Osteoblast (primary cell): ENCODE measurements around the gene SSBP1. TPM values are rescaled to one million over a fixed set of nuclear protein-coding genes. Genes with fewer than 3 reads are reported as not detected.
"Not testable (repeated sequence)": the region's sequence is repeated elsewhere in the genome, so short reads cannot be mapped to it uniquely, and the experiment has no call there.

Experiments used
- DNase-seq: peaks from one replicate; pipeline ENCODE4 v3.0.0; 2011; ENCODE audit warnings: low spot score, mixed read lengths; ENCODE audit not compliant: insufficient read length; ENCODE audit errors: missing footprints
- H2AFZ ChIP-seq: 2 replicates; pipeline ENCODE4 v1.6.0; 2011; ENCODE audit warnings: mild to moderate bottlenecking, low read length
- H3K27ac ChIP-seq: 2 replicates; pipeline ENCODE4 v1.5.1; 2011; ENCODE audit warnings: mild to moderate bottlenecking, low read depth, low read length, moderate library complexity
- H3K27me3 ChIP-seq: 2 replicates; pipeline ENCODE4 v1.6.0; 2012; ENCODE audit warnings: mild to moderate bottlenecking, control low read depth, inconsistent platforms, low read length, moderate library complexity; ENCODE audit not compliant: insufficient read depth
- H3K36me3 ChIP-seq: 2 replicates; pipeline ENCODE4 v1.5.1; 2011; ENCODE audit warnings: mild to moderate bottlenecking, low read length, control low read depth, moderate library complexity; ENCODE audit not compliant: insufficient read depth
- H3K4me1 ChIP-seq: 2 replicates; pipeline ENCODE4 v1.5.1; 2011; ENCODE audit warnings: mild to moderate bottlenecking, low read length, control low read depth, moderate library complexity; ENCODE audit not compliant: insufficient read depth
- H3K4me2 ChIP-seq: 2 replicates; pipeline ENCODE4 v1.6.0; 2011; ENCODE audit warnings: mild to moderate bottlenecking, low read length; ENCODE audit not compliant: insufficient read depth
- H3K4me3 ChIP-seq: fragments of 200-600 bp; sonication (generic); 3 replicates; pipeline ENCODE4 v1.5.1; 2012; ENCODE audit warnings: mild to moderate bottlenecking, low read length, inconsistent platforms; ENCODE audit not compliant: insufficient read depth
- H3K79me2 ChIP-seq: 2 replicates; pipeline ENCODE4 v1.6.0; 2012; ENCODE audit warnings: mild to moderate bottlenecking, low read length, control low read depth, inconsistent platforms; ENCODE audit not compliant: insufficient read depth
- H3K9me3 ChIP-seq: 2 replicates; pipeline ENCODE4 v1.5.1; 2011; ENCODE audit warnings: low read depth, low read length, control low read depth
- H4K20me1 ChIP-seq: 2 replicates; pipeline ENCODE4 v1.6.0; 2012; ENCODE audit warnings: mild to moderate bottlenecking, low read length, control low read depth; ENCODE audit not compliant: insufficient read depth
- CTCF ChIP-seq: IDR thresholded peaks from 2 replicates; pipeline ENCODE4 v1.5.1; 2011; ENCODE audit warnings: mild to moderate bottlenecking, low read depth, low read length, moderate library complexity; ENCODE audit errors: extremely low read depth
- total RNA-seq: library from RNA; depleted of rRNA; stranded (reverse); fragments of >200 nt; gene quantifications from 2 replicates; pipeline ENCODE4 v1.2.3, GENCODE V29; 2012

Gene SSBP1
- total RNA-seq, 1 donor = 88.3 TPM

DNA sequence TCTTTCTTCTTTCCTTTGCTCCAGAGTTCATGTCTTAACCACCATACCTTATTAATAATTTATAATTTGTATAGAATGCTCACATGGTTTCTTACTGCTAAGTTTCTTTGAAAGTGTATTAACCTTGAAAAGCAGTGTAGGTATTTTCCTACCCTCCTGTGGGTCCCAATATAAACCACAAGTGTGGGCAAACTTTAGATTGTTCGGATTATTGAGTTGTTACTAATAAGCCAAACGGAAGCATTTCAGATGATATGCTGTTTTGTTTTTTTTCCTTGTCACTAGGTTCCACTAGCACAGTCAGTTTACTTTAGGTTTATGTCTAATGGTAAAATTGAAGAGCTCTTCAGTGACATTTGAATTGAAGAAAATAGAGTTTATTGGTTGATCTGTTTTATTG is 10.2 kb downstream of the SSBP1 start:
- TF ChIP-seq CTCF = no peak
- Histone ChIP-seq H3K4me2 (no peak overlapping the region), H3K9me3 (peaks cover 5% of the 10 kb centered on the region), H3K4me3 (no peak overlapping the region), H3K4me1 (no peaks in the 10 kb centered on the region), H4K20me1 (no peaks in the 10 kb centered on the region), H3K27ac (no peak overlapping the region), H3K79me2 (no peaks in the 10 kb centered on the region), H3K36me3 (peaks cover 82% of the 10 kb centered on the region), H2AFZ (no peak overlapping the region), H3K27me3 (no peaks in the 10 kb centered on the region)
- no peak for DNase-seq

- H3K4me2 ChIP-seq, H3K4me1 ChIP-seq, DNase-seq, H3K79me2 ChIP-seq, H2AFZ ChIP-seq, H3K27me3 ChIP-seq, H3K27ac ChIP-seq, H3K4me3 ChIP-seq, H4K20me1 ChIP-seq, H3K9me3 ChIP-seq: not testable (repeated sequence)
- peaks cover 62% of the 10 kb centered on the region for H3K36me3 ChIP-seq
Measured at GRCh38 chr7:141751904-141752303, 13.7 kb downstream of the SSBP1 start.

DNA sequence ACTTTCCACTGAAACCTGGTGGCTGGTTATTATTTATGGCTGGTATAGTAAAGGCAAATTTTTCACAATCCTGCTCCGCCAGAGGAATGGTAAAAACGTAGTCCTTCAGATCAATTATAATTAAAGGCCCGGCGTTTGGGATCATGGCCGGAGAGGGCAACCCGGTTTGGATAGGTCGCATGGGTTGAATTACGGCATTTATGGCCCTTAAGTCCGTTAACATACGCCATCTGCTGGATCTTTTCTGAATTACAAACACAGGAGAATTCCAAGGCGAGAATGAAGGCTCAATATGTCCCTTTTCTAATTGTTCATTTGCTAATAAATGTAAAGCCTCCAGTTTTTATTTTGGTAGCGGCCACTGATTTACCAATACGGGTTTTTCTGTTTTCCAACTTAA is 14.5 kb downstream of the SSBP1 start:
- Histone ChIP-seq H3K4me2 (no peak overlapping the region), H3K27ac (no peak overlapping the region), H3K4me1 (no peaks in the 10 kb centered on the region), H3K27me3 (no peaks in the 10 kb centered on the region), H2AFZ (no peak overlapping the region), H3K9me3 (peaks cover 5% of the 10 kb centered on the region), H3K4me3 (no peak overlapping the region), H3K79me2 (no peaks in the 10 kb centered on the region), H3K36me3 (peaks cover 68% of the 10 kb centered on the region), H4K20me1 (peaks cover 4% of the 10 kb centered on the region)
- TF ChIP-seq CTCF = peak; percentile 34
- no peak for DNase-seq

GRCh38 chr7:141754939-141755338 is 16.8 kb downstream of the SSBP1 start:
- Histone ChIP-seq H3K79me2 (no peaks in the 10 kb centered on the region), H2AFZ (no peak overlapping the region), H3K4me3 (no peak overlapping the region), H3K36me3 (peaks cover 53% of the 10 kb centered on the region), H4K20me1 (peaks cover 4% of the 10 kb centered on the region), H3K27me3 (no peaks in the 10 kb centered on the region), H3K4me1 (no peaks in the 10 kb centered on the region), H3K4me2 (no peak overlapping the region), H3K9me3 (peaks cover 5% of the 10 kb centered on the region), H3K27ac (no peak overlapping the region)
- TF ChIP-seq CTCF = peak; percentile 48
- no peak for DNase-seq
